CD14-positive monocyte (primary cell): ENCODE data around the gene LEPROT. TPM values are rescaled to one million over a fixed set of nuclear protein-coding genes. Genes with fewer than 3 reads are reported as not detected.

Source experiments
- DNase-seq, 3 donors: peaks; one replicate each; pipeline ENCODE4 v3.0.0-alpha.2; 2011 to 2022
- H2AFZ ChIP-seq: 2 replicates; pipeline ENCODE4 v1.6.0; 2012; ENCODE audit warnings: mild to moderate bottlenecking, low read depth, low read length, inconsistent platforms; ENCODE audit not compliant: insufficient read depth, poor library complexity, severe bottlenecking
- H3K27ac ChIP-seq, 2 donors: 1 replicate in 1 of 2; 2 replicates in 1 of 2; pipeline ENCODE4 v1.5.1; 2012 to 2013; ENCODE audit warnings: low read length in 2 of 2, control low read depth in 1 of 2, inconsistent platforms in 1 of 2, low read depth in 1 of 2, mild to moderate bottlenecking in 1 of 2
- H3K27me3 ChIP-seq, 2 donors: one replicate each; pipeline versions ENCODE4 v1.6.0 to v1.6.1; 2011 to 2013; ENCODE audit warnings: low read length in 2 of 2; ENCODE audit not compliant: control insufficient read depth in 2 of 2, insufficient read depth in 2 of 2
- H3K36me3 ChIP-seq, 2 donors: replicated peaks in 1 of 2; 1 replicate in 1 of 2; 2 replicates in 1 of 2; pipeline versions ENCODE4 v1.5.1 to v1.6.1; 2012 to 2013; ENCODE audit warnings: low read length in 2 of 2, control low read depth in 1 of 2, inconsistent platforms in 1 of 2, mild to moderate bottlenecking in 1 of 2; ENCODE audit not compliant: insufficient read depth in 2 of 2, control insufficient read depth in 1 of 2
- H3K4me1 ChIP-seq, 2 donors: 1 replicate in 1 of 2; 2 replicates in 1 of 2; pipeline versions ENCODE4 v1.5.1 to v1.6.1; 2012 to 2013; ENCODE audit warnings: low read length in 2 of 2, control low read depth in 1 of 2, inconsistent platforms in 1 of 2, mild to moderate bottlenecking in 1 of 2, moderate library complexity in 1 of 2; ENCODE audit not compliant: insufficient read depth in 2 of 2, control insufficient read depth in 1 of 2
- H3K4me2 ChIP-seq: replicated peaks from 2 replicates; pipeline ENCODE3; 2012; ENCODE audit warnings: low read length, moderate library complexity, mild to moderate bottlenecking; ENCODE audit not compliant: poor library complexity, severe bottlenecking; ENCODE audit errors: extremely low read depth
- H3K4me3 ChIP-seq, 3 experiments: fragments of 200-600 bp in 1 of 3; sonication (generic) in 1 of 3; replicated peaks in 1 of 3; 1 replicate in 2 of 3; 2 replicates in 1 of 3; pipeline ENCODE4 v1.5.1; 2011 to 2013; ENCODE audit warnings: low read length in 3 of 3, mild to moderate bottlenecking in 3 of 3, control low read depth in 2 of 3, low read depth in 2 of 3, inconsistent platforms in 1 of 3, moderate library complexity in 1 of 3
- H3K79me2 ChIP-seq: 2 replicates; pipeline ENCODE4 v1.6.0; 2012; ENCODE audit warnings: mild to moderate bottlenecking, control low read depth, inconsistent platforms, low read length, moderate library complexity; ENCODE audit not compliant: insufficient read depth
- H3K9ac ChIP-seq: 2 replicates; pipeline ENCODE4 v1.6.0; 2017; ENCODE audit warnings: low read length, mild to moderate bottlenecking; ENCODE audit not compliant: insufficient read depth, poor library complexity, severe bottlenecking
- H3K9me3 ChIP-seq, 2 donors: replicated peaks in 1 of 2; 1 replicate in 1 of 2; 2 replicates in 1 of 2; pipeline versions ENCODE4 v1.5.1 to v1.6.1; 2012 to 2013; ENCODE audit warnings: low read length in 2 of 2, control low read depth in 1 of 2; ENCODE audit not compliant: control insufficient read depth in 1 of 2, insufficient read depth in 1 of 2
- H4K20me1 ChIP-seq: 2 replicates; pipeline ENCODE4 v1.6.0; 2012; ENCODE audit warnings: mild to moderate bottlenecking, low read length, control low read depth, moderate library complexity; ENCODE audit not compliant: insufficient read depth
- H3K27ac Mint-ChIP-seq, 7 donors: one replicate each; pipeline ENCODE4 v1.8.0; 2020; ENCODE audit warnings: mild to moderate bottlenecking in 7 of 7, mixed read lengths in 7 of 7, moderate library complexity in 6 of 7, inconsistent platforms in 2 of 7
- H3K27me3 Mint-ChIP-seq, 3 donors: one replicate each; pipeline ENCODE4 v1.8.0; 2021 to 2022; ENCODE audit warnings: low read depth in 3 of 3, mild to moderate bottlenecking in 3 of 3, mixed read lengths in 3 of 3, moderate library complexity in 3 of 3, inconsistent platforms in 1 of 3
- H3K36me3 Mint-ChIP-seq, 2 donors: one replicate each; pipeline ENCODE4 v1.8.0; 2020; ENCODE audit warnings: mixed read lengths in 2 of 2, inconsistent platforms in 1 of 2, mild to moderate bottlenecking in 1 of 2
- H3K4me1 Mint-ChIP-seq: one replicate; pipeline ENCODE4 v1.8.0; 2020; ENCODE audit warnings: mild to moderate bottlenecking, mixed read lengths
- H3K4me3 Mint-ChIP-seq, 2 donors: one replicate each; pipeline ENCODE4 v1.8.0; 2020; ENCODE audit warnings: mild to moderate bottlenecking in 2 of 2, mixed read lengths in 2 of 2, moderate library complexity in 1 of 2
- H3K9me3 Mint-ChIP-seq, 7 donors: one replicate each; pipeline ENCODE4 v1.8.0; 2020 to 2022; ENCODE audit warnings: mixed read lengths in 7 of 7, mild to moderate bottlenecking in 6 of 7, moderate library complexity in 6 of 7, inconsistent platforms in 2 of 7
- WGBS: methylation state at CpG from one replicate; pipeline ENCODE4 v1.1.5; 2013; ENCODE audit warnings: missing lambda C conversion rate; ENCODE audit not compliant: insufficient coverage; 5-methylcytosine and 5-hydroxymethylcytosine counted together
- intact Hi-C, 2 donors: fragments of 100-400 bp; cut with micrococcal nuclease; formaldehyde crosslinking; loops; one replicate each; pipeline versions ENCODE4 v1.15.0 to v1.15.1; 2023
- polyA minus RNA-seq: library from RNA; depleted of rRNA, polyadenylated mRNA; stranded (reverse); fragments of >200 nt; gene quantifications from 2 replicates; pipeline ENCODE4 v1.2.3, GENCODE V29; 2012
- polyA plus RNA-seq, 3 donors: library from polyadenylated mRNA; depleted of rRNA in 1 of 3; unstranded in 2 of 3; stranded (reverse) in 1 of 3; fragments of 300-500 nt in 2 of 3; fragments of >200 nt in 1 of 3; fragmentation: Illumina TruSeq in 2 of 3; gene quantifications; 1 replicate in 2 of 3; 2 replicates in 1 of 3; pipeline ENCODE4 v1.2.3, GENCODE V29; 2012 to 2021
- total RNA-seq, 12 experiments: library from RNA in 1 of 12; stranded (reverse) in 1 of 12; fragments of 120-200 nt in 1 of 12; gene quantifications; one replicate each; pipeline ENCODE4 v1.2.4 and lab custom pipeline; 2013 to 2026; ENCODE audit warnings: mixed read lengths in 6 of 12, inconsistent platforms in 1 of 12
- TF ChIP-seq, protein P1 (sequence below): fragments of 200-600 bp; IDR thresholded peaks from one replicate; pipeline ENCODE4 v1.8.0; 2022; ENCODE audit warnings: antibody characterized with exemption, mild to moderate bottlenecking

LEPROT gene, protein sequence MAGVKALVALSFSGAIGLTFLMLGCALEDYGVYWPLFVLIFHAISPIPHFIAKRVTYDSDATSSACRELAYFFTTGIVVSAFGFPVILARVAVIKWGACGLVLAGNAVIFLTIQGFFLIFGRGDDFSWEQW
- 70.2 TPM for total RNA-seq (2013)
- polyA plus RNA-seq = 10 to 100 TPM; 56.3 to 75.0 (median 74.7) TPM
- 22.6 and 34.5 TPM in 2 replicates for polyA minus RNA-seq
- 42.3 to 107 (median 90.2) reads per million in 11 experiments for total RNA-seq (lab: John Stamatoyannopoulos, UW)

DNA sequence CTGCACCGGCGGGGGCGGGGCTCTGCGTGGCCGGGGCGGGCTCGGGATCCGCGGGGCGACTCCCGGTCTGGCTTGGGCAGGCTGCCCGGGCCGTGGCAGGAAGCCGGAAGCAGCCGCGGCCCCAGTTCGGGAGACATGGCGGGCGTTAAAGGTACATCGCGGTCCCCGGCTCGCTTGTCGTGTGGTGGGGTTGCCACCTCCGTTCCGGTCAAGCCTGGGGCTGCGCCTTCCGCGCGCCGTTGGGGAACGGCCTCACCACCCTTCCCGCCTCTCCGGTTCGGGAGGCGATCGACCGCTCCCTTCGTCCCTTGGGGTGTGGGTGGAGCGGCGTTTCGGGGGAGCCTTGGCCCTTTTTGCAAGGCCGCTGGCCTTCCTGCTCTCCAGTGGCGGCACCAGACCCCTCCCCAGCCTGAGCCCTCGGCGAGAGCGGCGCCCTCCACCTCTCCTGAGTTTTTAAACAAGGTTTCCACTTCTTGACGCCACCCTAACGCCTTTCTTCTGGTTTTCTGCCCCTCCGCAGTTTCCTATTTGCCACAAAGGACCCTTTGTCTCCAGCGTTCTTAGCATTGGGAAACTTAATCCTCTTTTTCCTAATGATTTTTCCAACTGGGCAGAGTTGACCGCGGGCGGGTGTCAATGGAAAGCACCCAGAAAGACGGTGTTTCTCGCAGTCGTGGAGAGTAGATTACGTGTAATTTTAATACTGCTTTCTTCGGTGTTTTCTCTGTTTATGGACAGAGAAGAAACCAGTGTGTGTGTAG, at the start of gene LEPROT, which contains the start of gene LEPR:
LEPROT (plus strand) TSS at position 79 of the 761 bp plus-strand sequence; CDS start at position 136, 57 bp downstream.
LEPR (plus strand) TSS at position 79 of the 761 bp plus-strand sequence. CDS start 144,898 bp downstream, outside the sequence.
- peaks cover 39% of the 10 kb centered on the region for H4K20me1 ChIP-seq
- TF ChIP-seq, protein P1, sequence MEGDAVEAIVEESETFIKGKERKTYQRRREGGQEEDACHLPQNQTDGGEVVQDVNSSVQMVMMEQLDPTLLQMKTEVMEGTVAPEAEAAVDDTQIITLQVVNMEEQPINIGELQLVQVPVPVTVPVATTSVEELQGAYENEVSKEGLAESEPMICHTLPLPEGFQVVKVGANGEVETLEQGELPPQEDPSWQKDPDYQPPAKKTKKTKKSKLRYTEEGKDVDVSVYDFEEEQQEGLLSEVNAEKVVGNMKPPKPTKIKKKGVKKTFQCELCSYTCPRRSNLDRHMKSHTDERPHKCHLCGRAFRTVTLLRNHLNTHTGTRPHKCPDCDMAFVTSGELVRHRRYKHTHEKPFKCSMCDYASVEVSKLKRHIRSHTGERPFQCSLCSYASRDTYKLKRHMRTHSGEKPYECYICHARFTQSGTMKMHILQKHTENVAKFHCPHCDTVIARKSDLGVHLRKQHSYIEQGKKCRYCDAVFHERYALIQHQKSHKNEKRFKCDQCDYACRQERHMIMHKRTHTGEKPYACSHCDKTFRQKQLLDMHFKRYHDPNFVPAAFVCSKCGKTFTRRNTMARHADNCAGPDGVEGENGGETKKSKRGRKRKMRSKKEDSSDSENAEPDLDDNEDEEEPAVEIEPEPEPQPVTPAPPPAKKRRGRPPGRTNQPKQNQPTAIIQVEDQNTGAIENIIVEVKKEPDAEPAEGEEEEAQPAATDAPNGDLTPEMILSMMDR = no peak
- H3K27me3 Mint-ChIP-seq = no peaks in the 10 kb centered on the region
- no peaks in the 10 kb centered on the region for H3K9me3 ChIP-seq
- H3K36me3 ChIP-seq = peaks cover 8% of the 10 kb centered on the region in 2 donors
- peaks cover 0 to 3% (median 0%) of the 10 kb centered on the region in 7 donors for H3K9me3 Mint-ChIP-seq
- peak within 1 kb of the TSS; percentile 97 for H2AFZ ChIP-seq
- H3K4me1 ChIP-seq = peaks cover 35 to 41% of the 10 kb centered on the region in 2 donors
- peak within 1 kb of the TSS in 6 of 7 donors; percentile 84 to 97 (median 88) for H3K27ac Mint-ChIP-seq
- intact Hi-C loops = loop anchor here (10.0 kb wide), 3 partner anchors 176 to 366 kb away; no protein-coding TSS in a partner anchor
- peak within 1 kb of the TSS; percentile 79 to 99 (median 89) for H3K4me3 ChIP-seq
- peaks cover 11% of the 10 kb centered on the region for H3K4me1 Mint-ChIP-seq
- peak in 2 of 3 donors; percentile 6 to 32 for DNase-seq
- H3K4me3 Mint-ChIP-seq = peak within 1 kb of the TSS in 1 of 2 donors; percentile 96
- peaks cover 49% of the 10 kb centered on the region for H3K79me2 ChIP-seq
- no peaks in the 10 kb centered on the region for H3K27me3 ChIP-seq
- H3K4me2 ChIP-seq = peak within 1 kb of the TSS; percentile 91
- H3K36me3 Mint-ChIP-seq = peaks cover 12% of the 10 kb centered on the region in 2 donors
- 0% methylated on average over 44 of the region's 60 CpGs for WGBS
- peak within 1 kb of the TSS; percentile 95 to 100 for H3K27ac ChIP-seq
- H3K9ac ChIP-seq = peak within 1 kb of the TSS; percentile 90

DNA sequence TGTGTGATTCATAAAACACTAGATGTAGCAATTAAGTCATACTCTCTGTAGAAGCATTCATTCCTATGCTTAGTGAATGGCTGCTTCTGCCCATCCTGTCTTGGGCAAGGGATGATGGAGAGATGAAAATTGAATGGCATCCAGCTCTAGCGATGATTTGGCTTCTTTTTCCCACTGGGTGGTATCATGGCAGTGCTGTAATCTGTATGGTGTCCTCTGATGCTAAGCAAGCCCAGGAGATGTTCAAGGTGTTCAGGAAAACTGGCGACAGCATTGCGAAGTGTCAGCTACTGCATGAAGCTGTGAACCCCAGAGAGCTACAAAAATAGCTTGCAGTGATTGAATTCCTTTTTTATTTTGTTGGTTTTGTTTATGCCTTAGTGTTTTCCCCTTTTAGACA, 48.9 kb upstream of the LEPROT start:
- no peak overlapping the region for H3K4me2 ChIP-seq
- H3K27ac ChIP-seq = no peak overlapping the region
- no peak overlapping the region for H2AFZ ChIP-seq
- Mint-ChIP-seq H3K27me3 (peaks cover 0 to 3% (median 0%) of the 10 kb centered on the region in 3 donors), H3K36me3 (no peaks in the 10 kb centered on the region), H3K4me3 (no peak overlapping the region), H3K27ac (no peak overlapping the region), H3K9me3 (peaks cover 2 to 8% (median 4%) of the 10 kb centered on the region in 7 donors), H3K4me1 (no peaks in the 10 kb centered on the region)
- DNase-seq = no peak
- no peaks in the 10 kb centered on the region for H3K4me1 ChIP-seq
- no peaks in the 10 kb centered on the region for H4K20me1 ChIP-seq
- H3K9me3 ChIP-seq = no peaks in the 10 kb centered on the region
- TF ChIP-seq, protein P1 = no peak
- no peak overlapping the region for H3K4me3 ChIP-seq
- no peaks in the 10 kb centered on the region for H3K36me3 ChIP-seq
- no peaks in the 10 kb centered on the region for H3K79me2 ChIP-seq
- WGBS = 95% methylated on average over 3 of the region's 3 CpGs
- no peaks in the 10 kb centered on the region for H3K27me3 ChIP-seq
- intact Hi-C loops = no loop called here
- no peak overlapping the region for H3K9ac ChIP-seq
